ENCODE measurements around the gene RAVER1. TPM values are rescaled to one million over a fixed set of nuclear protein-coding genes. Genes with fewer than 3 reads are reported as not detected.
A peak's percentile ranks its signal among the peaks of the same experiment; 100 is the strongest.

RAVER1 gene
- total and polyA plus RNA-seq, 2 of the 13 experiments (the other 11 are each of a cell fraction or from before 2014, with no cell fraction given): 3.6 to 7.9 TPM

GRCh38 chr19:10332965-10333757 lies at the start of gene RAVER1 (continued):
- TF ChIP-seq EEA1 (CRISPR knock-in tag; IDR thresholded peaks at IDR 0.05; ENCODE audit: borderline replicate concordance) (no peak), NRL (CRISPR knock-in tag; IDR thresholded peaks at IDR 0.05; ENCODE audit: borderline replicate concordance) (peak; percentile 57; the same call in 1 of the 2 replicates), ZFY (CRISPR knock-in tag; IDR thresholded peaks at IDR 0.05) (peak; percentile 77; the same call in 1 of the 2 replicates), ZNF512B (CRISPR knock-in tag; IDR thresholded peaks at IDR 0.05; ENCODE audit: borderline replicate concordance) (no peak), NCOA5 (CRISPR knock-in tag; IDR thresholded peaks at IDR 0.05) (no peak), MIER2 (CRISPR knock-in tag; IDR thresholded peaks at IDR 0.05) (no peak), CREBL2 (CRISPR knock-in tag; IDR thresholded peaks at IDR 0.05; ENCODE audit: borderline replicate concordance) (no peak), KIAA2018 (CRISPR knock-in tag; IDR thresholded peaks at IDR 0.05; ENCODE audit: borderline replicate concordance) (no peak), MATR3 (CRISPR knock-in tag; IDR thresholded peaks at IDR 0.05) (no peak), HDAC6 (IDR thresholded peaks at IDR 0.05; ENCODE audit: low read depth, low read length) (no peak), ZNF569 (CRISPR knock-in tag; IDR thresholded peaks at IDR 0.05; ENCODE audit: borderline replicate concordance) (0 out of 2 replicates have a peak, but pooled peaks have one; percentile 8), ARNT (IDR thresholded peaks at IDR 0.05) (no peak), ZNF530 (CRISPR knock-in tag; IDR thresholded peaks at IDR 0.05; ENCODE audit: low read depth) (0 out of 2 replicates have a peak, but pooled peaks have one; percentile 59), ZNF747 (CRISPR knock-in tag; IDR thresholded peaks at IDR 0.05; ENCODE audit: borderline replicate concordance) (no peak), ZNF225 (CRISPR knock-in tag; IDR thresholded peaks at IDR 0.05) (no peak), ZSCAN5A (CRISPR knock-in tag; IDR thresholded peaks at IDR 0.05; ENCODE audit: borderline replicate concordance) (no peak)

All from HepG2 (cell line).